PC-3 (cell line): ENCODE measurements around the gene FCN3. TPM values are rescaled to one million over a fixed set of nuclear protein-coding genes. Genes with fewer than 3 reads are reported as not detected.

Source experiments
- ATAC-seq: fragments of 200-7000 bp; cut with Tn5 transposase; 2 replicates; pipeline ENCODE4 v1.9.1; 2020; ENCODE audit warnings: mild to moderate bottlenecking, moderate library complexity
- BruUV-seq: library from RNA; stranded (reverse); fragments of 400-500 nt; replicated peaks from 2 replicates; lab custom pipeline; 2021; lab: Mats Ljungman, UMichigan
- CTCF ChIA-PET: fragments of 300-600 bp; sonication (Branson Sonifier 250); formaldehyde crosslinking; loops from one replicate; lab custom pipeline; 2022; ENCODE audit warnings: antibody characterized with exemption; lab: Charles Lee
- POLR2A ChIA-PET: fragments of 300-600 bp; sonication (Branson Sonifier 250); formaldehyde crosslinking; loops from one replicate; lab custom pipeline; 2022; ENCODE audit warnings: antibody characterized with exemption; ENCODE audit not compliant: unreplicated experiment; lab: Charles Lee
- DNase-seq: peaks from one replicate; pipeline ENCODE4 v3.0.0-alpha.2; 2015
- H2AFZ ChIP-seq: fragments of 300-600 bp; sonication (generic); 2 replicates; pipeline ENCODE4 v1.6.0; 2016; ENCODE audit warnings: antibody characterized with exemption, low read length
- H3F3A ChIP-seq: fragments of 300-600 bp; sonication (generic); one replicate; pipeline ENCODE4 v1.6.0; 2017; ENCODE audit warnings: antibody characterized with exemption, low read length, control low read depth, mild to moderate bottlenecking; ENCODE audit not compliant: unreplicated experiment
- H3K27ac ChIP-seq: fragments of 300-600 bp; sonication (generic); 2 replicates; pipeline ENCODE4 v1.5.1; 2016; ENCODE audit warnings: mild to moderate bottlenecking, low read length
- H3K27me3 ChIP-seq: fragments of 300-600 bp; sonication (generic); 2 replicates; pipeline ENCODE4 v1.6.1; 2016; ENCODE audit warnings: low read length, mixed read lengths
- H3K36me3 ChIP-seq: fragments of 300-600 bp; sonication (generic); 2 replicates; pipeline ENCODE4 v1.6.1; 2016; ENCODE audit warnings: low read depth, mixed run types, low read length, mixed read lengths
- H3K4me1 ChIP-seq: fragments of 300-600 bp; sonication (generic); 2 replicates; pipeline ENCODE4 v1.5.1; 2016; ENCODE audit warnings: low read length; ENCODE audit not compliant: insufficient read depth
- H3K4me2 ChIP-seq: fragments of 300-600 bp; sonication (generic); 2 replicates; pipeline ENCODE4 v1.6.0; 2016; ENCODE audit warnings: low read length
- H3K4me3 ChIP-seq: fragments of 300-600 bp; sonication (generic); 2 replicates; pipeline ENCODE4 v1.5.1; 2016; ENCODE audit warnings: mild to moderate bottlenecking, low read length, mixed read lengths
- H3K79me2 ChIP-seq: fragments of 300-600 bp; sonication (generic); 2 replicates; pipeline ENCODE4 v1.6.1; 2017; ENCODE audit warnings: low read length, mixed read lengths
- H3K9ac ChIP-seq: fragments of 300-600 bp; sonication (generic); 2 replicates; pipeline ENCODE4 v1.6.0; 2016; ENCODE audit warnings: mild to moderate bottlenecking, low read length
- H3K9me2 ChIP-seq: fragments of 300-600 bp; sonication (generic); replicated peaks from 2 replicates; pipeline ENCODE4 v1.6.1; 2016; ENCODE audit warnings: mixed run types, low read length, mixed read lengths
- H3K9me3 ChIP-seq: fragments of 300-600 bp; sonication (generic); 2 replicates; pipeline ENCODE4 v1.6.1; 2016; ENCODE audit warnings: low read length, mixed read lengths
- H4K20me1 ChIP-seq: fragments of 300-600 bp; sonication (generic); 2 replicates; pipeline ENCODE4 v1.6.1; 2016; ENCODE audit warnings: low read length, mixed read lengths
- EZH2 ChIP-seq: fragments of 300-600 bp; sonication (generic); IDR thresholded peaks from one replicate; pipeline ENCODE4 v1.6.1; 2017; ENCODE audit warnings: antibody characterized with exemption, mild to moderate bottlenecking, low read length; ENCODE audit not compliant: unreplicated experiment
- EZH2phosphoT487 ChIP-seq: fragments of 300-600 bp; sonication (generic); IDR thresholded peaks from 2 replicates; pipeline ENCODE4 v1.6.1; 2018; ENCODE audit warnings: mild to moderate bottlenecking, antibody characterized with exemption, low read length, borderline replicate concordance
- intact Hi-C: fragments of 100-400 bp; cut with micrococcal nuclease; formaldehyde crosslinking; loops from 2 replicates; pipeline ENCODE4 v1.9.0; 2023
- total RNA-seq: library from RNA; depleted of rRNA; stranded (reverse); fragments of >200 nt; gene quantifications from 2 replicates; pipeline ENCODE4 v1.2.3, GENCODE V29; 2014
- TF ChIP-seq, protein P1 (sequence below): fragments of 300-600 bp; sonication (generic); conservative IDR thresholded peaks from 2 replicates; pipeline ENCODE4 v1.5.1; 2017; ENCODE audit warnings: antibody characterized with exemption, low read depth, mild to moderate bottlenecking, low read length

Gene FCN3
- total RNA-seq, 1 experiment from 2014 or later, result not detected

DNA sequence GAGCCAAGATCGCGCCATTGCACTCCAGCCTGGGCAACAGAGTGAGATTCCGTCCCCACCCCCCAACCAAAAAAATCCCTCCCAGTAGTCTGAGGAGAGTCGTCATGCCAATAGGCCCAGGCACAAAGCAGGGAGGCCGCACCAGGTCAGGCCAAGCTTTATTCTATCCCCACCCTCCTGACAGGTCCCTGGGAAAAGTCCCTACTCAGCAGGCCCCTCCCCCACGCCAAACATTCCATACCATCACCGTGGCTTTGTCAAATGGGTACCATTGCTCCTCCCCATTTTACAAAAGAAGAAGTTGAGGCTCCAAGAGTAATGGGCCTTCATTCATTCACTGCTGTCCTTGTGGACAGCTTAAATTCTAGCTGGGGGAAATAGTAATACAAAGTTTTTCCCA is 23.1 kb upstream of the FCN3 start:
- Histone ChIP-seq H3K9ac (no peak overlapping the region), H3F3A (peaks cover 3% of the 10 kb centered on the region), H3K79me2 (peaks cover 17% of the 10 kb centered on the region), H2AFZ (no peak overlapping the region), H3K27me3 (no peaks in the 10 kb centered on the region), H3K9me3 (no peaks in the 10 kb centered on the region), H3K9me2 (no peaks in the 10 kb centered on the region), H3K27ac (no peak overlapping the region), H3K4me2 (no peak overlapping the region), H3K4me3 (no peak overlapping the region), H3K36me3 (no peaks in the 10 kb centered on the region), H3K4me1 (peaks cover 20% of the 10 kb centered on the region), H4K20me1 (no peaks in the 10 kb centered on the region)
- CTCF ChIA-PET, result no interaction called here
- no TSS peak for BruUV-seq
- no peak for TF ChIP-seq EZH2phosphoT487
- TF ChIP-seq EZH2, result no peak
- TF ChIP-seq, protein P1, sequence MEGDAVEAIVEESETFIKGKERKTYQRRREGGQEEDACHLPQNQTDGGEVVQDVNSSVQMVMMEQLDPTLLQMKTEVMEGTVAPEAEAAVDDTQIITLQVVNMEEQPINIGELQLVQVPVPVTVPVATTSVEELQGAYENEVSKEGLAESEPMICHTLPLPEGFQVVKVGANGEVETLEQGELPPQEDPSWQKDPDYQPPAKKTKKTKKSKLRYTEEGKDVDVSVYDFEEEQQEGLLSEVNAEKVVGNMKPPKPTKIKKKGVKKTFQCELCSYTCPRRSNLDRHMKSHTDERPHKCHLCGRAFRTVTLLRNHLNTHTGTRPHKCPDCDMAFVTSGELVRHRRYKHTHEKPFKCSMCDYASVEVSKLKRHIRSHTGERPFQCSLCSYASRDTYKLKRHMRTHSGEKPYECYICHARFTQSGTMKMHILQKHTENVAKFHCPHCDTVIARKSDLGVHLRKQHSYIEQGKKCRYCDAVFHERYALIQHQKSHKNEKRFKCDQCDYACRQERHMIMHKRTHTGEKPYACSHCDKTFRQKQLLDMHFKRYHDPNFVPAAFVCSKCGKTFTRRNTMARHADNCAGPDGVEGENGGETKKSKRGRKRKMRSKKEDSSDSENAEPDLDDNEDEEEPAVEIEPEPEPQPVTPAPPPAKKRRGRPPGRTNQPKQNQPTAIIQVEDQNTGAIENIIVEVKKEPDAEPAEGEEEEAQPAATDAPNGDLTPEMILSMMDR, result no peak
- intact Hi-C loops, result no loop called here
- ATAC-seq (no peak), DNase-seq (no peak)
- POLR2A ChIA-PET, result no interaction called here

DNA sequence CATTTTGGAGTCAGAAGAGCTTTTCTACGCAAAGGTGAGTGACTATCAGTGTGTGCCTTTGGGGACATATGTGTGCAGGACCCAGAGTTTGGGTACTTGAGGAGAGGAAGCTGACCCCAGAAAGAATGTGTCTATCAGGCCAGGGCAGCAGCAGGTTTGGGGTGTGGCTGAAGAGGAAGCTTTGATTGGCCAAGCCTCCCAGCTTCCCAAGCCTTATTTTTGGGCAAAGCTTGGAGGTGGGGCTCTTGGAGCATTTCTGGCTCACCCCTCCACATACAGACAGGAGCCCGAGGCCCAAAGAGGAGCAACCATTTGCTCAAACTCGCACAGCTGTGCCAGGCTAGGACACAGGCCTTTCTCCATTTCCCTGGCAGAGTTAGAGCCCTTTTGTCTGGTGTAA is 22.5 kb upstream of the FCN3 start:
- no peak for ATAC-seq
- H3K9me2 ChIP-seq, result no peaks in the 10 kb centered on the region
- no TSS peak for BruUV-seq
- H3F3A ChIP-seq, result peaks cover 3% of the 10 kb centered on the region
- ChIA-PET CTCF (no interaction called here), POLR2A (no interaction called here)
- H3K36me3 ChIP-seq, result no peaks in the 10 kb centered on the region
- H2AFZ ChIP-seq, result no peak overlapping the region
- peaks cover 20% of the 10 kb centered on the region for H3K79me2 ChIP-seq
- DNase-seq, result peak; percentile 6
- no peak overlapping the region for H3K4me3 ChIP-seq
- intact Hi-C loops, result no loop called here
- H3K9ac ChIP-seq, result no peak overlapping the region
- H3K27me3 ChIP-seq, result no peaks in the 10 kb centered on the region
- TF ChIP-seq EZH2phosphoT487 (no peak), EZH2 (no peak)
- TF ChIP-seq, protein P1, result no peak
- no peak overlapping the region for H3K27ac ChIP-seq
- H4K20me1 ChIP-seq, result no peaks in the 10 kb centered on the region
- no peaks in the 10 kb centered on the region for H3K9me3 ChIP-seq
- peaks cover 21% of the 10 kb centered on the region for H3K4me1 ChIP-seq
- H3K4me2 ChIP-seq, result no peak overlapping the region

DNA sequence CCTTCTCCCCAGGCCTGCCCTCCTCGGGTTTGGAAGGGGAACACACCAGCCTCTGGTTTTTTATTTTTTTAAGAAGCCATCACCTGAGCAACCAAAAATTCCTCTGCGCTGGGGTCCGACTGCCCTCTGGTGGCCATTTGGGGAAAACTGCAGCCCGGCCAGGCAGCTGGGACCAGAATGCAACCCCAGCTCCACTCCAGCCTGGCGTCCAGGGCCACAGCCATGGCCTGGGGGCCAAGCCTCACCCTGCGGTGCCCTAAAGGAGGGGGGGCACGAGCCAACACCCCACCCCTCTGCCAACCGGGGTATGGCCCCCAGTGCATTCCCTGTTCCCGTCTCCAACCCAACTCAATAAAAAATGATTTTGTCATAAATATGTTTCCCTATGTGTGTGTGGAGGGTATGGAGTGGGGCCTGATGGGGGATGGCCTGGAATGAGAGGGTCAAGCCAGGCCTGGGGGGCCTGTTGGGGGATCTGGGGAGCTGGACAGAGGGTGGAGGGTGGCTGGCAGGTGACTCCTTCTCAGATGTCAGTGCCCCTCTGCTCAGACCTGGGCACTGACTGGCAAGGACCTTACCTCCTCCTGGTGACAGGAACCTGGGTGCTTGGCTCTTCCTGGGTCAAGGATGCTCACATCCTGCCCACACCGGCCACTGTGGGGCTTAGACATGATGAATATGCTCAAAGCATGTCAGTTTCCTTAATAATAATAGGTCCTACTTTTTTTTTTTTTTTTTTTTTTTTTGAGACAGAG is 21.0 kb upstream of the FCN3 start:
- POLR2A ChIA-PET, result interaction anchor here (0.6 kb wide), 1 partner anchor 41 kb away, joined by 4 read pairs; no protein-coding TSS in a partner anchor
- no TSS peak for BruUV-seq
- DNase-seq, result peak; percentile 85

More for the DNA sequence above, 21.0 kb upstream of the FCN3 start:
- H3K27me3 ChIP-seq, result no peaks in the 10 kb centered on the region
- H3K36me3 ChIP-seq, result no peaks in the 10 kb centered on the region
- H2AFZ ChIP-seq, result no peak overlapping the region
- H3K27ac ChIP-seq, result no peak overlapping the region
- no peaks in the 10 kb centered on the region for H3K9me2 ChIP-seq
- 0 out of 2 replicates have a peak overlapping the region, but pooled peaks have one; percentile 21 for H3K4me2 ChIP-seq
- TF ChIP-seq EZH2phosphoT487 (no peak), EZH2 (no peak)
- TF ChIP-seq, protein P1, result peak; percentile 95
- peaks cover 20% of the 10 kb centered on the region for H3K79me2 ChIP-seq
- intact Hi-C loops, result no loop called here
- peaks cover 25% of the 10 kb centered on the region for H3K4me1 ChIP-seq
- CTCF ChIA-PET, result interaction anchor here (0.5 to 2.3 kb wide), 5 partner anchors 29 to 294 kb away, joined by 5 to 25 read pairs (median 9); partner anchors contain the start of gene MAP3K6
- H3K4me3 ChIP-seq, result no peak overlapping the region
- H3K9me3 ChIP-seq, result no peaks in the 10 kb centered on the region
- H4K20me1 ChIP-seq, result no peaks in the 10 kb centered on the region
- no peak overlapping the region for H3K9ac ChIP-seq
- peak; percentile 29 for ATAC-seq
- H3F3A ChIP-seq, result peaks cover 3% of the 10 kb centered on the region
